DOHH2 (cell line): ENCODE data around the gene ATP6V1G3.
"Not testable (repeated sequence)": the region's sequence is repeated elsewhere in the genome, so short reads cannot be mapped to it uniquely, and the experiment has no call there.

Source experiments
- EZH2phosphoT487 ChIP-seq: fragments of 200-600 bp; sonication (generic); IDR thresholded peaks from 2 replicates; pipeline ENCODE4 v1.6.1; 2017; ENCODE audit warnings: borderline replicate concordance, mild to moderate bottlenecking, antibody characterized with exemption, low read length, moderate library complexity, mixed read lengths
- TF ChIP-seq, protein P1 (sequence below): fragments of 200-600 bp; sonication (generic); IDR thresholded peaks from one replicate; pipeline ENCODE4 v1.5.1; 2014; ENCODE audit warnings: antibody characterized with exemption, mild to moderate bottlenecking, low read depth, low read length; ENCODE audit not compliant: poor library complexity, severe bottlenecking

DNA sequence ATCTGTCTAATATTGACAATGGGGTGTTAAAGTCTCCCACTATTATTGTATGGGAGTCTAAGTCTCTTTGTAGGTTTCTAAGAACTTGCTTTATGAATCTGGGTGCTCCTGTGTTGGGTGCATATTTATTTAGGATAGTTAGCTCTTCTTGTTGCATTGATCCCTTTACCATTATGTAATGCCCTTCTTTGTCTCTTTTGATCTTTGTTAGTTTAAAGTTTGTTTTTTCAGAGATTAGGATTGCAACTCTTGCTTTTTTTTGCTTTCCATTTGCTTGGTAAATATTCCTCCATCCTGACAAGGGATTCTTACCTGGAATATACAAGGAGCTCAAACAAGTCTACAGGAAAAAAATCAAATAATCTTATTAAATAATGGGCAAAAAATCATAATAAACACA lies 63.1 kb downstream of the ATP6V1G3 start:
- TF ChIP-seq, protein P1, sequence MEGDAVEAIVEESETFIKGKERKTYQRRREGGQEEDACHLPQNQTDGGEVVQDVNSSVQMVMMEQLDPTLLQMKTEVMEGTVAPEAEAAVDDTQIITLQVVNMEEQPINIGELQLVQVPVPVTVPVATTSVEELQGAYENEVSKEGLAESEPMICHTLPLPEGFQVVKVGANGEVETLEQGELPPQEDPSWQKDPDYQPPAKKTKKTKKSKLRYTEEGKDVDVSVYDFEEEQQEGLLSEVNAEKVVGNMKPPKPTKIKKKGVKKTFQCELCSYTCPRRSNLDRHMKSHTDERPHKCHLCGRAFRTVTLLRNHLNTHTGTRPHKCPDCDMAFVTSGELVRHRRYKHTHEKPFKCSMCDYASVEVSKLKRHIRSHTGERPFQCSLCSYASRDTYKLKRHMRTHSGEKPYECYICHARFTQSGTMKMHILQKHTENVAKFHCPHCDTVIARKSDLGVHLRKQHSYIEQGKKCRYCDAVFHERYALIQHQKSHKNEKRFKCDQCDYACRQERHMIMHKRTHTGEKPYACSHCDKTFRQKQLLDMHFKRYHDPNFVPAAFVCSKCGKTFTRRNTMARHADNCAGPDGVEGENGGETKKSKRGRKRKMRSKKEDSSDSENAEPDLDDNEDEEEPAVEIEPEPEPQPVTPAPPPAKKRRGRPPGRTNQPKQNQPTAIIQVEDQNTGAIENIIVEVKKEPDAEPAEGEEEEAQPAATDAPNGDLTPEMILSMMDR = not testable (repeated sequence)
- not testable (repeated sequence) for TF ChIP-seq EZH2phosphoT487
